CD14-positive monocyte (primary cell): ENCODE results near the gene KIR2DL3. TPM values are rescaled to one million over a fixed set of nuclear protein-coding genes. Genes with fewer than 3 reads are reported as not detected.
"Not testable (repeated sequence)": the region's sequence is repeated elsewhere in the genome, so short reads cannot be mapped to it uniquely, and the experiment has no call there.

ENCODE experiments used
- DNase-seq, 3 donors: peaks; one replicate each; pipeline ENCODE4 v3.0.0-alpha.2; 2011 to 2022
- H2AFZ ChIP-seq: 2 replicates; pipeline ENCODE4 v1.6.0; 2012; ENCODE audit warnings: mild to moderate bottlenecking, low read depth, low read length, inconsistent platforms; ENCODE audit not compliant: insufficient read depth, poor library complexity, severe bottlenecking
- H3K27ac ChIP-seq, 2 donors: 1 replicate in 1 of 2; 2 replicates in 1 of 2; pipeline ENCODE4 v1.5.1; 2012 to 2013; ENCODE audit warnings: low read length in 2 of 2, control low read depth in 1 of 2, inconsistent platforms in 1 of 2, low read depth in 1 of 2, mild to moderate bottlenecking in 1 of 2
- H3K27me3 ChIP-seq, 2 donors: one replicate each; pipeline versions ENCODE4 v1.6.0 to v1.6.1; 2011 to 2013; ENCODE audit warnings: low read length in 2 of 2; ENCODE audit not compliant: control insufficient read depth in 2 of 2, insufficient read depth in 2 of 2
- H3K36me3 ChIP-seq, 2 donors: replicated peaks in 1 of 2; 1 replicate in 1 of 2; 2 replicates in 1 of 2; pipeline versions ENCODE4 v1.5.1 to v1.6.1; 2012 to 2013; ENCODE audit warnings: low read length in 2 of 2, control low read depth in 1 of 2, inconsistent platforms in 1 of 2, mild to moderate bottlenecking in 1 of 2; ENCODE audit not compliant: insufficient read depth in 2 of 2, control insufficient read depth in 1 of 2
- H3K4me1 ChIP-seq, 2 donors: 1 replicate in 1 of 2; 2 replicates in 1 of 2; pipeline versions ENCODE4 v1.5.1 to v1.6.1; 2012 to 2013; ENCODE audit warnings: low read length in 2 of 2, control low read depth in 1 of 2, inconsistent platforms in 1 of 2, mild to moderate bottlenecking in 1 of 2, moderate library complexity in 1 of 2; ENCODE audit not compliant: insufficient read depth in 2 of 2, control insufficient read depth in 1 of 2
- H3K4me2 ChIP-seq: replicated peaks from 2 replicates; pipeline ENCODE3; 2012; ENCODE audit warnings: low read length, moderate library complexity, mild to moderate bottlenecking; ENCODE audit not compliant: poor library complexity, severe bottlenecking; ENCODE audit errors: extremely low read depth
- H3K4me3 ChIP-seq, 3 experiments: fragments of 200-600 bp in 1 of 3; sonication (generic) in 1 of 3; replicated peaks in 1 of 3; 1 replicate in 2 of 3; 2 replicates in 1 of 3; pipeline ENCODE4 v1.5.1; 2011 to 2013; ENCODE audit warnings: low read length in 3 of 3, mild to moderate bottlenecking in 3 of 3, control low read depth in 2 of 3, low read depth in 2 of 3, inconsistent platforms in 1 of 3, moderate library complexity in 1 of 3
- H3K79me2 ChIP-seq: 2 replicates; pipeline ENCODE4 v1.6.0; 2012; ENCODE audit warnings: mild to moderate bottlenecking, control low read depth, inconsistent platforms, low read length, moderate library complexity; ENCODE audit not compliant: insufficient read depth
- H3K9ac ChIP-seq: 2 replicates; pipeline ENCODE4 v1.6.0; 2017; ENCODE audit warnings: low read length, mild to moderate bottlenecking; ENCODE audit not compliant: insufficient read depth, poor library complexity, severe bottlenecking
- H3K9me3 ChIP-seq, 2 donors: replicated peaks in 1 of 2; 1 replicate in 1 of 2; 2 replicates in 1 of 2; pipeline versions ENCODE4 v1.5.1 to v1.6.1; 2012 to 2013; ENCODE audit warnings: low read length in 2 of 2, control low read depth in 1 of 2; ENCODE audit not compliant: control insufficient read depth in 1 of 2, insufficient read depth in 1 of 2
- H4K20me1 ChIP-seq: 2 replicates; pipeline ENCODE4 v1.6.0; 2012; ENCODE audit warnings: mild to moderate bottlenecking, low read length, control low read depth, moderate library complexity; ENCODE audit not compliant: insufficient read depth
- H3K27ac Mint-ChIP-seq, 7 donors: one replicate each; pipeline ENCODE4 v1.8.0; 2020; ENCODE audit warnings: mild to moderate bottlenecking in 7 of 7, mixed read lengths in 7 of 7, moderate library complexity in 6 of 7, inconsistent platforms in 2 of 7
- H3K27me3 Mint-ChIP-seq, 3 donors: one replicate each; pipeline ENCODE4 v1.8.0; 2021 to 2022; ENCODE audit warnings: low read depth in 3 of 3, mild to moderate bottlenecking in 3 of 3, mixed read lengths in 3 of 3, moderate library complexity in 3 of 3, inconsistent platforms in 1 of 3
- H3K36me3 Mint-ChIP-seq, 2 donors: one replicate each; pipeline ENCODE4 v1.8.0; 2020; ENCODE audit warnings: mixed read lengths in 2 of 2, inconsistent platforms in 1 of 2, mild to moderate bottlenecking in 1 of 2
- H3K4me1 Mint-ChIP-seq: one replicate; pipeline ENCODE4 v1.8.0; 2020; ENCODE audit warnings: mild to moderate bottlenecking, mixed read lengths
- H3K4me3 Mint-ChIP-seq, 2 donors: one replicate each; pipeline ENCODE4 v1.8.0; 2020; ENCODE audit warnings: mild to moderate bottlenecking in 2 of 2, mixed read lengths in 2 of 2, moderate library complexity in 1 of 2
- H3K9me3 Mint-ChIP-seq, 7 donors: one replicate each; pipeline ENCODE4 v1.8.0; 2020 to 2022; ENCODE audit warnings: mixed read lengths in 7 of 7, mild to moderate bottlenecking in 6 of 7, moderate library complexity in 6 of 7, inconsistent platforms in 2 of 7
- WGBS: methylation state at CpG from one replicate; pipeline ENCODE4 v1.1.5; 2013; ENCODE audit warnings: missing lambda C conversion rate; ENCODE audit not compliant: insufficient coverage; 5-methylcytosine and 5-hydroxymethylcytosine counted together
- intact Hi-C, 2 donors: fragments of 100-400 bp; cut with micrococcal nuclease; formaldehyde crosslinking; loops; one replicate each; pipeline versions ENCODE4 v1.15.0 to v1.15.1; 2023
- polyA plus RNA-seq, 3 donors: library from polyadenylated mRNA; depleted of rRNA in 1 of 3; unstranded in 2 of 3; stranded (reverse) in 1 of 3; fragments of 300-500 nt in 2 of 3; fragments of >200 nt in 1 of 3; fragmentation: Illumina TruSeq in 2 of 3; gene quantifications; 1 replicate in 2 of 3; 2 replicates in 1 of 3; pipeline ENCODE4 v1.2.3, GENCODE V29; 2012 to 2021

The KIR2DL3 gene
- polyA plus RNA-seq, 3 donors: 0.07 TPM; not detected in 2

- H3K27me3 ChIP-seq, H3K4me2 ChIP-seq, H3K27ac ChIP-seq, H3K36me3 Mint-ChIP-seq, H3K27ac Mint-ChIP-seq, H3K9ac ChIP-seq, DNase-seq, H3K36me3 ChIP-seq, H3K79me2 ChIP-seq, H4K20me1 ChIP-seq, H2AFZ ChIP-seq, H3K4me3 Mint-ChIP-seq, H3K4me3 ChIP-seq: not testable (repeated sequence)
- Mint-ChIP-seq H3K4me1 (peaks cover 21% of the 10 kb centered on the region), H3K9me3 (peaks cover 9 to 19% (median 15%) of the 10 kb centered on the region in 7 donors), H3K27me3 (peaks cover 11 to 15% (median 14%) of the 10 kb centered on the region in 3 donors)
- intact Hi-C loops: loop anchor here in 1 of 2 donors (10.0 kb wide), 1 partner anchor 253 kb away; no protein-coding TSS in a partner anchor
- Histone ChIP-seq H3K4me1 (peaks cover 0 to 13% of the 10 kb centered on the region in 2 donors), H3K9me3 (peaks cover 9 to 11% of the 10 kb centered on the region in 2 donors)
- WGBS: no CpG with 5 or more reads among the region's 4 CpGs
These were observed 39.5 kb downstream of the KIR2DL3 start for GRCh38 chr19:54777851-54778250.

GRCh38 chr19:54778896-54779295, 40.6 kb downstream of the KIR2DL3 start:
- peak overlapping the region in 3 of 7 donors; percentile 16 to 46 (median 37) for H3K27ac Mint-ChIP-seq
- Histone ChIP-seq H3K9me3 (peaks cover 9 to 11% of the 10 kb centered on the region in 2 donors), H3K27ac (peak overlapping the region in 1 of 2 donors; percentile 44), H3K4me1 (peaks cover 0 to 13% of the 10 kb centered on the region in 2 donors)
- H3K27me3 ChIP-seq, H3K9ac ChIP-seq, H3K4me2 ChIP-seq, H3K36me3 ChIP-seq, H3K36me3 Mint-ChIP-seq, H3K4me3 ChIP-seq, H3K79me2 ChIP-seq, H4K20me1 ChIP-seq, H3K4me3 Mint-ChIP-seq, H2AFZ ChIP-seq: not testable (repeated sequence)
- H3K4me1 Mint-ChIP-seq: peaks cover 21% of the 10 kb centered on the region
- 93% methylated on average over 3 of the region's 7 CpGs for WGBS
- H3K27me3 Mint-ChIP-seq: peaks cover 8 to 15% (median 11%) of the 10 kb centered on the region in 3 donors
- intact Hi-C loops: loop anchor here in 1 of 2 donors (10.0 kb wide), 1 partner anchor 254 kb away; no protein-coding TSS in a partner anchor
- DNase-seq: peak; percentile 18 to 98 (median 90)
- H3K9me3 Mint-ChIP-seq: peaks cover 9 to 23% (median 15%) of the 10 kb centered on the region in 7 donors

- DNase-seq, H3K27me3 ChIP-seq, H3K36me3 ChIP-seq, H4K20me1 ChIP-seq, H3K36me3 Mint-ChIP-seq, H3K79me2 ChIP-seq, intact Hi-C loops, H3K27ac ChIP-seq, H3K9ac ChIP-seq, H2AFZ ChIP-seq, H3K4me3 ChIP-seq, H3K4me2 ChIP-seq: not testable (repeated sequence)
- Mint-ChIP-seq H3K27me3 (peaks cover 5 to 10% (median 7%) of the 10 kb centered on the region in 3 donors), H3K4me3 (peak overlapping the region in 1 of 2 donors; percentile 4), H3K27ac (peak overlapping the region in 1 of 7 donors; percentile 3), H3K4me1 (peaks cover 28% of the 10 kb centered on the region), H3K9me3 (peaks cover 12 to 22% (median 15%) of the 10 kb centered on the region in 7 donors)
- Histone ChIP-seq H3K9me3 (peaks cover 9 to 11% of the 10 kb centered on the region in 2 donors), H3K4me1 (peaks cover 11 to 23% of the 10 kb centered on the region in 2 donors)
- WGBS: 80% methylated on average over 1 of the region's 4 CpGs
These were observed 44.6 kb downstream of the KIR2DL3 start for GRCh38 chr19:54782916-54783315.

DNA sequence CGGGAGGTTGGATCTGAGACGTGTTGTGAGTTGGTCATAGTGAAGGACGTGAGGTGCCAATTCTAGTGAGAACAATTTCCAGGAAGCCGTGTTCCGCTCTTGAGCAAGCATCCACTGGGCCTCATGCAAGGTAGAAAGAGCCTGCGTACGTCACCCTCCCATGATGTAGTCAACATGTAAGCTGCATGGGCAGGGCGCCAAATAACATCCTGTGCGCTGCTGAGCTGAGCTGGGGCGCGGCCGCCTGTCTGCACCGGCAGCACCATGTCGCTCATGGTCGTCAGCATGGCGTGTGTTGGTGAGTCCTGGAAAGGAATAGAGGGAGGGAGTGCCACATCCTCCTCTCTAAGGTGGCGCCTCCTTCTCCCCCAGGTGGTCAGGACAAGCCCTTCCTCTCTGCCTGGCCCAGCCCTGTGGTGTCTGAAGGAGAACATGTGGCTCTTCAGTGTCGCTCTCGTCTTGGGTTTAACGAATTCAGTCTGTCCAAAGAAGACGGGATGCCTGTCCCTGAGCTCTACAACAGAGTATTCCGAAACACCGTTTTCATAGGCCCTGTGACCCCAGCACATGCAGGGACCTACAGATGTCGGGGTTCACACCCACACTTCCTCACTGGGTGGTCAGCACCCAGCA, 47.9 kb downstream of the KIR2DL3 start:
- DNase-seq, H3K36me3 ChIP-seq, H3K79me2 ChIP-seq, H2AFZ ChIP-seq, H3K27me3 ChIP-seq, H4K20me1 ChIP-seq, H3K4me3 Mint-ChIP-seq, H3K27ac ChIP-seq, H3K4me2 ChIP-seq, intact Hi-C loops, H3K36me3 Mint-ChIP-seq, H3K27me3 Mint-ChIP-seq, H3K4me3 ChIP-seq, H3K9ac ChIP-seq: not testable (repeated sequence)
- 92% methylated on average over 15 of the region's 24 CpGs for WGBS
- Histone ChIP-seq H3K4me1 (peaks cover 21 to 22% of the 10 kb centered on the region in 2 donors), H3K9me3 (peaks cover 9 to 11% of the 10 kb centered on the region in 2 donors)
- Mint-ChIP-seq H3K4me1 (peaks cover 27% of the 10 kb centered on the region), H3K9me3 (peaks cover 14 to 22% (median 15%) of the 10 kb centered on the region in 7 donors), H3K27ac (peak overlapping the region in 3 of 7 donors; percentile 3 to 26 (median 19))
